Stomach (tissue), 9 donors: ENCODE measurements around the gene CXCL14. TPM values are rescaled to one million over a fixed set of nuclear protein-coding genes. Genes with fewer than 3 reads are reported as not detected.

Experiments
- DNase-seq, 2 donors: peaks; one replicate each; pipeline versions ENCODE4 v3.0.0 to v3.0.0-alpha.2; 2013 to 2019
- H3K27ac ChIP-seq, 5 donors: fragments of 200-600 bp in 4 of 5; sonication (generic) in 4 of 5; one replicate each; pipeline ENCODE4 v1.5.1; 2013 to 2019; ENCODE audit warnings: mild to moderate bottlenecking in 1 of 5, moderate library complexity in 1 of 5
- H3K27me3 ChIP-seq, 3 donors: fragments of 200-600 bp; sonication (generic); one replicate each; pipeline ENCODE4 v1.5.1; 2017 to 2019; ENCODE audit warnings: mixed run types in 1 of 3
- H3K36me3 ChIP-seq, 4 donors: fragments of 200-600 bp; sonication (generic); 1 replicate in 3 of 4; 2 replicates in 1 of 4; pipeline ENCODE4 v1.5.1; 2016 to 2019
- H3K4me1 ChIP-seq, 4 donors: fragments of 200-600 bp; sonication (generic); one replicate each; pipeline ENCODE4 v1.5.1; 2016 to 2019
- H3K4me3 ChIP-seq, 4 donors: fragments of 200-600 bp; sonication (generic) in 3 of 4; one replicate each; pipeline ENCODE4 v1.5.1; 2016 to 2019; ENCODE audit warnings: mild to moderate bottlenecking in 1 of 4
- H3K9me3 ChIP-seq, 4 donors: fragments of 200-600 bp; sonication (generic); one replicate each; pipeline ENCODE4 v1.5.1; 2016 to 2019
- EP300 ChIP-seq: sonication (generic); formaldehyde crosslinking; IDR thresholded peaks from one replicate; pipeline ENCODE4 v1.6.1; 2017; ENCODE audit warnings: antibody characterized with exemption
- POLR2A ChIP-seq, 4 donors: fragments of 450-650 bp; IDR thresholded peaks; one replicate each; pipeline ENCODE4 v1.6.1; 2016; ENCODE audit warnings: antibody characterized with exemption in 4 of 4, control low read depth in 2 of 4, mild to moderate bottlenecking in 1 of 4, moderate library complexity in 1 of 4
- POLR2AphosphoS5 ChIP-seq, 3 donors: sonication (generic); formaldehyde crosslinking; IDR thresholded peaks; one replicate each; pipeline ENCODE4 v1.6.1; 2016; ENCODE audit warnings: antibody characterized with exemption in 3 of 3
- WGBS, 5 donors: extraction: QIAGEN DNeasy Blood & Tissue Kit in 3 of 5; methylation state at CpG; one replicate each; pipeline versions ENCODE4 v1.1.5 to v1.1.7; 2013 to 2018; 5-methylcytosine and 5-hydroxymethylcytosine counted together
- intact Hi-C: fragments of 100-400 bp; cut with DNase I; formaldehyde crosslinking; loops from one replicate; pipeline ENCODE4 v1.15.1; 2023; ENCODE audit warnings: low total_unique reads
- polyA plus RNA-seq, 3 donors: library from polyadenylated mRNA; stranded (reverse); fragments of 200-250 nt; gene quantifications; one replicate each; pipeline ENCODE4 v1.2.3, GENCODE V29; 2013
- total RNA-seq, 5 donors: library from RNA; depleted of rRNA; stranded (reverse); fragments of >200 nt; gene quantifications; one replicate each; pipeline versions ENCODE4 v1.1.0 to v1.2.3, GENCODE V29; 2014 to 2016
- TF ChIP-seq, protein P1 (sequence below), 7 experiments: fragments of 450-650 bp in 4 of 7; fragments of 200-600 bp in 3 of 7; sonication (generic) in 3 of 7; IDR thresholded peaks; one replicate each; pipeline ENCODE4 v1.5.1; 2016 to 2019; ENCODE audit warnings: antibody characterized with exemption in 7 of 7, control low read depth in 2 of 7, mild to moderate bottlenecking in 1 of 7
- donor health status: healthy with polysubstance abuse.
- donor health status: Bipolar disorder and iron deficiency.
- donor health status: healthy.

The CXCL14 gene
- total and polyA plus RNA-seq, 8 donors, result 12.7 to 82.0 (median 32.1) TPM; not detected in 2

- TF ChIP-seq POLR2AphosphoS5 (IDR thresholded peaks at IDR 0.05) (no peak), EP300 (no peak), POLR2A (IDR thresholded peaks at IDR 0.05) (no peak)
- TF ChIP-seq, protein P1, sequence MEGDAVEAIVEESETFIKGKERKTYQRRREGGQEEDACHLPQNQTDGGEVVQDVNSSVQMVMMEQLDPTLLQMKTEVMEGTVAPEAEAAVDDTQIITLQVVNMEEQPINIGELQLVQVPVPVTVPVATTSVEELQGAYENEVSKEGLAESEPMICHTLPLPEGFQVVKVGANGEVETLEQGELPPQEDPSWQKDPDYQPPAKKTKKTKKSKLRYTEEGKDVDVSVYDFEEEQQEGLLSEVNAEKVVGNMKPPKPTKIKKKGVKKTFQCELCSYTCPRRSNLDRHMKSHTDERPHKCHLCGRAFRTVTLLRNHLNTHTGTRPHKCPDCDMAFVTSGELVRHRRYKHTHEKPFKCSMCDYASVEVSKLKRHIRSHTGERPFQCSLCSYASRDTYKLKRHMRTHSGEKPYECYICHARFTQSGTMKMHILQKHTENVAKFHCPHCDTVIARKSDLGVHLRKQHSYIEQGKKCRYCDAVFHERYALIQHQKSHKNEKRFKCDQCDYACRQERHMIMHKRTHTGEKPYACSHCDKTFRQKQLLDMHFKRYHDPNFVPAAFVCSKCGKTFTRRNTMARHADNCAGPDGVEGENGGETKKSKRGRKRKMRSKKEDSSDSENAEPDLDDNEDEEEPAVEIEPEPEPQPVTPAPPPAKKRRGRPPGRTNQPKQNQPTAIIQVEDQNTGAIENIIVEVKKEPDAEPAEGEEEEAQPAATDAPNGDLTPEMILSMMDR (IDR thresholded peaks at IDR 0.05), result no peak
- H3K27ac ChIP-seq, result no peak overlapping the region
- no peaks in the 10 kb centered on the region for H3K4me1 ChIP-seq
- no peak overlapping the region for H3K4me3 ChIP-seq
- no peak for DNase-seq
- intact Hi-C loops, result no loop called here
- peaks cover 0 to 4% (median 0%) of the 10 kb centered on the region in 4 donors for H3K9me3 ChIP-seq
- 40 to 53% (median 51%) methylated on average over 9 of the region's 9 CpGs for WGBS, 5 donors
- no peaks in the 10 kb centered on the region for H3K36me3 ChIP-seq
- H3K27me3 ChIP-seq, result peaks cover 0 to 14% (median 0%) of the 10 kb centered on the region in 3 donors
Measured at GRCh38 chr5:135598691-135599395, 20.1 kb upstream of the CXCL14 start.

DNA sequence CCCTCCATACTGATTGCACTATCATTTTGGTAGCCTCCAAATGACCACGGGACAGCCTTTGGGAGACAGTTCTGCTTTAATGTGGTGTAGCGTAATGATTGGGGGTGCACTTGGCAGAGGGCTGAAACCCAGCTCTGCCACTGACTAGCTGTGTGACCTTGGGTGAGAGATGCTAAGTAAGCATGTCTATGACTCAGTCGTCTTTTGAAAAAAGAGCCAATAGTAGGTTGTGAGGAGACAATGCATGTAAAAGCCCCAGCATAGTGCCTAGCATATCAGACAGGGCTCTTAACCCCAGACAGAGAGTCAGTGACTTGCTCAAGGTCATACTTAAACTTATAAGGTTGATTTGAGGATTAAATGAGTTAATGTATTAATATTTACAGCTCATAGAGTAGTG is 18.0 kb upstream of the CXCL14 start:
- intact Hi-C loops, result no loop called here
- no peak for DNase-seq
- Histone ChIP-seq H3K27ac (no peak overlapping the region), H3K9me3 (peaks cover 0 to 4% (median 0%) of the 10 kb centered on the region in 4 donors), H3K4me1 (no peaks in the 10 kb centered on the region), H3K27me3 (peaks cover 0 to 15% (median 0%) of the 10 kb centered on the region in 3 donors), H3K4me3 (no peak overlapping the region), H3K36me3 (no peaks in the 10 kb centered on the region)
- WGBS, 5 donors, result 79 to 98% (median 88%) methylated on average over 3 of the region's 3 CpGs
- TF ChIP-seq POLR2AphosphoS5 (IDR thresholded peaks at IDR 0.05), result no peak
- TF ChIP-seq, protein P1 (IDR thresholded peaks at IDR 0.05), result no peak
- TF ChIP-seq POLR2A (IDR thresholded peaks at IDR 0.05), result no peak
- no peak for TF ChIP-seq EP300

- Histone ChIP-seq H3K4me3 (no peak overlapping the region), H3K4me1 (no peaks in the 10 kb centered on the region), H3K27ac (no peak overlapping the region), H3K9me3 (peaks cover 0 to 4% (median 0%) of the 10 kb centered on the region in 4 donors), H3K27me3 (peaks cover 0 to 20% (median 0%) of the 10 kb centered on the region in 3 donors), H3K36me3 (no peaks in the 10 kb centered on the region)
- WGBS, 5 donors, result 75 to 94% (median 88%) methylated on average over 5 of the region's 5 CpGs
- no peak for DNase-seq
- TF ChIP-seq EP300 (no peak), POLR2AphosphoS5 (IDR thresholded peaks at IDR 0.05) (no peak), POLR2A (IDR thresholded peaks at IDR 0.05) (no peak)
- TF ChIP-seq, protein P1 (IDR thresholded peaks at IDR 0.05), result no peak
- intact Hi-C loops, result no loop called here
Measured at GRCh38 chr5:135596157-135596763, 17.5 kb upstream of the CXCL14 start.

DNA sequence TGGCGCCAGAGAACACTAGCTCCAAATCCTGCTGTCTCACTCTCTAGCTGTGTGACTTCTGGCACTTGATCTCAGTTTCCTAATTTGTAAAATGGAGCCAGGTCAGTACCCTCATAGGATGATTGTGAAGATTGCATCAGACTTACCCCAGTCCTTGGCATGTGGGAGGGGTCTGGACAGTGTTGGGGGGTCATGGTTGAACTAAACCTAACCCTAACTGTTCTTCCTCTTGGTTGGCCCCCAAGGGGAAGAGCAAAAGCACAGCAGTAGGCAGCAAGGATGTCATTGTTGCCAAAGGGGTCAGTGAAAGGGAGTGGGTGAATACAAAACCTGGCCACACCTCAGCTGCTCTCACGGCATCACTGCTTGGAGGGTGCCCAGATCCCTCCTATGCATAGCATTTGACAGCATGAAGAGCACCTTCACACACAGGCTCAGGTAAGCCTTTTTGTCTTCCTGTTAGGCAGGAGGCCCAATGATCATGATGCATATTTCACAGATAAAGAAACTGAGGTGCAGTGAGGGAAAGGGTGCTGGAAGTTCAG is 15.7 kb upstream of the CXCL14 start:
- H3K36me3 ChIP-seq, result no peaks in the 10 kb centered on the region
- H3K9me3 ChIP-seq, result peaks cover 0 to 4% (median 0%) of the 10 kb centered on the region in 4 donors
- no peak overlapping the region for H3K27ac ChIP-seq
- intact Hi-C loops, result no loop called here
- peaks cover 0 to 22% (median 0%) of the 10 kb centered on the region in 3 donors for H3K27me3 ChIP-seq
- H3K4me1 ChIP-seq, result no peaks in the 10 kb centered on the region
- TF ChIP-seq POLR2A (IDR thresholded peaks at IDR 0.05), result no peak
- TF ChIP-seq POLR2AphosphoS5 (IDR thresholded peaks at IDR 0.05), result no peak
- TF ChIP-seq EP300, result no peak
- TF ChIP-seq, protein P1 (IDR thresholded peaks at IDR 0.05), result no peak
- WGBS, 5 donors, result 83 to 92% (median 86%) methylated on average over 2 of the region's 2 CpGs
- no peak overlapping the region for H3K4me3 ChIP-seq
- DNase-seq, result no peak
